HepG2 (cell line): ENCODE measurements around the gene RNF183. TPM values are rescaled to one million over a fixed set of nuclear protein-coding genes. Genes with fewer than 3 reads are reported as not detected.

Source experiments
- ATAC-seq: fragments of 200-7000 bp; cut with Tn5 transposase; 3 replicates; pipeline ENCODE4 v1.9.1; 2020; ENCODE audit warnings: mild to moderate bottlenecking, moderate library complexity
- BruUV-seq: library from RNA; stranded (reverse); fragments of 400-500 nt; replicated peaks from 2 replicates; lab custom pipeline; 2021; lab: Mats Ljungman, UMichigan
- CTCF ChIA-PET: fragments of 300-600 bp; formaldehyde crosslinking; extraction: SDS; loops from one replicate; lab custom pipeline; 2021; ENCODE audit warnings: low total read pairs, inconsistent platforms, low intra/inter-chr PET ratio; lab: Yijun Ruan, JAX
- POLR2A ChIA-PET: fragments of 350-600 bp; sonication (Branson Sonifier 250); formaldehyde crosslinking; loops from one replicate; lab custom pipeline; 2020; ENCODE audit warnings: antibody characterized with exemption, inconsistent platforms; lab: Yijun Ruan, JAX
- DNase-seq: peaks from one replicate; pipeline ENCODE4 v3.0.0-alpha.2; 2015; ENCODE audit warnings: low spot score
- FAIRE-seq: peaks from 3 replicates; lab custom pipeline; 2011; peaks lifted over from hg19 to GRCh38; lab: Jason Lieb, UNC
- H2AFZ ChIP-seq: one replicate; pipeline ENCODE4 v1.6.1; 2011; ENCODE audit warnings: low read length, inconsistent platforms
- H3K27ac ChIP-seq: fragments of 300-600 bp; 3 replicates; pipeline ENCODE4 v1.8.0; 2011; ENCODE audit warnings: mixed run types, mild to moderate bottlenecking, mixed read lengths, low read length, inconsistent platforms; ENCODE audit not compliant: insufficient read depth; ENCODE audit errors: extremely low read length
- H3K27me3 ChIP-seq, 2 experiments: fragments of 200-600 bp in 1 of 2; 2 replicates in 1 of 2; 3 replicates in 1 of 2; pipeline versions ENCODE4 v1.6.0 to v1.8.0; 2011; ENCODE audit warnings: low read length in 2 of 2, mild to moderate bottlenecking in 2 of 2, moderate library complexity in 2 of 2, inconsistent platforms in 1 of 2; ENCODE audit not compliant: insufficient read depth in 2 of 2, control insufficient read depth in 1 of 2
- H3K36me3 ChIP-seq, 2 experiments: fragments of 200-600 bp in 1 of 2; replicated peaks in 1 of 2; 2 replicates in 1 of 2; 3 replicates in 1 of 2; pipeline versions ENCODE4 v1.5.1 to v1.8.0; 2011; ENCODE audit warnings: low read length in 2 of 2, inconsistent platforms in 1 of 2; ENCODE audit not compliant: insufficient read depth in 2 of 2, control insufficient read depth in 1 of 2
- H3K4me1 ChIP-seq: 2 replicates; pipeline ENCODE4 v1.5.1; 2012; ENCODE audit warnings: low read length, inconsistent platforms; ENCODE audit not compliant: insufficient read depth
- H3K4me2 ChIP-seq: 2 replicates; pipeline ENCODE4 v1.6.0; 2011; ENCODE audit warnings: low read depth, low read length, inconsistent platforms
- H3K4me3 ChIP-seq, 3 experiments: fragments of 200-600 bp in 1 of 3; sonication (generic), shearing (Covaris generic) in 1 of 3; replicated peaks in 1 of 3; 2 replicates each; pipeline ENCODE4 v1.5.1; 2011 to 2016; ENCODE audit warnings: low read length in 3 of 3, inconsistent platforms in 2 of 3, low read depth in 2 of 3, mild to moderate bottlenecking in 2 of 3, control low read depth in 1 of 3, mixed read lengths in 1 of 3; ENCODE audit not compliant: insufficient read depth in 1 of 3
- H3K79me2 ChIP-seq: one replicate; pipeline ENCODE4 v1.6.1; 2011; ENCODE audit warnings: low read length, inconsistent platforms; ENCODE audit not compliant: insufficient read depth
- H3K9ac ChIP-seq: 2 replicates; pipeline ENCODE4 v1.6.0; 2011; ENCODE audit warnings: mild to moderate bottlenecking, low read depth, low read length, inconsistent platforms; ENCODE audit not compliant: insufficient read depth
- H3K9me3 ChIP-seq: 2 replicates; pipeline ENCODE4 v1.5.1; 2012; ENCODE audit warnings: mild to moderate bottlenecking, low read length
- H4K20me1 ChIP-seq: 2 replicates; pipeline ENCODE4 v1.6.0; 2011; ENCODE audit warnings: inconsistent platforms, mild to moderate bottlenecking, low read length, moderate library complexity; ENCODE audit not compliant: insufficient read depth
- AGO1 ChIP-seq: fragments of 200-400 bp; formaldehyde crosslinking; IDR thresholded peaks from 2 replicates; pipeline ENCODE4 v1.6.1; 2017; ENCODE audit warnings: mild to moderate bottlenecking, low read depth, low read length, moderate library complexity; ENCODE audit not compliant: poor library complexity, severe bottlenecking
- ETV5 ChIP-seq: IDR thresholded peaks from 2 replicates; pipeline ENCODE4 v1.6.1; 2018; ENCODE audit warnings: missing biosample characterization, missing genetic modification reagents, inconsistent platforms, borderline replicate concordance
- FOXK1 ChIP-seq: sonication (generic); formaldehyde crosslinking; IDR thresholded peaks from 2 replicates; pipeline ENCODE4 v1.4.0; 2020; ENCODE audit warnings: low read depth, missing genetic modification reagents, borderline replicate concordance
- KLF16 ChIP-seq, 2 experiments: sonication (generic) in 1 of 2; formaldehyde crosslinking in 1 of 2; IDR thresholded peaks; 2 replicates each; pipeline versions ENCODE4 v1.6.1 to v1.8.0; 2016 to 2023; ENCODE audit warnings: missing genetic modification reagents in 2 of 2, missing compliant biosample characterization in 1 of 2
- MEIS2 ChIP-seq: sonication (generic); formaldehyde crosslinking; IDR thresholded peaks from 2 replicates; pipeline ENCODE4 v1.9.0; 2021; ENCODE audit warnings: mild to moderate bottlenecking, missing genetic modification reagents
- NRL ChIP-seq: sonication (generic); formaldehyde crosslinking; IDR thresholded peaks from 2 replicates; pipeline ENCODE4 v1.5.0; 2020; ENCODE audit warnings: missing genetic modification reagents, mild to moderate bottlenecking, moderate library complexity, borderline replicate concordance
- RXRA ChIP-seq: sonication (generic); formaldehyde crosslinking; IDR thresholded peaks from 2 replicates; pipeline ENCODE4 v1.5.1; 2020; ENCODE audit warnings: missing genetic modification reagents
- WIZ ChIP-seq: sonication (generic); formaldehyde crosslinking; IDR thresholded peaks from 2 replicates; pipeline ENCODE4 v1.5.1; 2020; ENCODE audit warnings: mild to moderate bottlenecking, missing genetic modification reagents
- ZNF260 ChIP-seq: sonication (generic); formaldehyde crosslinking; IDR thresholded peaks from 2 replicates; pipeline ENCODE4 v1.4.0; 2020; ENCODE audit warnings: missing genetic modification reagents, low read depth, mild to moderate bottlenecking, borderline replicate concordance
- ZNF768 ChIP-seq: sonication (generic); formaldehyde crosslinking; IDR thresholded peaks from 2 replicates; pipeline ENCODE4 v1.4.0; 2020; ENCODE audit warnings: missing genetic modification reagents
- ZSCAN30 ChIP-seq: sonication (generic); formaldehyde crosslinking; IDR thresholded peaks from 2 replicates; pipeline ENCODE4 v1.5.0; 2020; ENCODE audit warnings: mild to moderate bottlenecking, missing genetic modification reagents
- WGBS: methylation state at CpG from one replicate; pipeline ENCODE4 v1.1.6; 2017; ENCODE audit warnings: low lambda C conversion rate; 5-methylcytosine and 5-hydroxymethylcytosine counted together
- in situ Hi-C: cut with HindIII; loops from 2 replicates; pipeline ENCODE4 v1.10.0; 2017; ENCODE audit warnings: low pct_unique_long_range_greater_than_20kb; ENCODE audit not compliant: extremely low pct_ligation_motif_present
- intact Hi-C: fragments of 100-400 bp; cut with micrococcal nuclease; formaldehyde crosslinking; loops from one replicate; pipeline ENCODE4 v1.10.0; 2022; ENCODE audit not compliant: unreplicated experiment
- polyA plus RNA-seq, 8 experiments: library from polyadenylated mRNA; depleted of rRNA in 3 of 8; stranded (reverse) in 7 of 8; unstranded in 1 of 8; fragments of >200 nt; fragmentation: Illumina TruSeq in 4 of 8; extraction: Trizol in 4 of 8; gene quantifications; 2 replicates each; pipeline versions ENCODE4 v1.2.1 to v1.2.3, GENCODE V29; 2011 to 2016; ENCODE audit warnings: low read depth in 4 of 8, missing spikeins in 1 of 8, mixed read lengths in 1 of 8; ENCODE audit not compliant: insufficient read depth in 1 of 8
- total RNA-seq, 5 experiments: library from RNA; depleted of rRNA; stranded (reverse); fragments of >200 nt; fragmentation: Illumina TruSeq; extraction: Trizol; gene quantifications; 2 replicates each; pipeline ENCODE4 v1.2.3, GENCODE V29; 2016; ENCODE audit warnings: low read depth in 1 of 5
- TF ChIP-seq, protein P1 (sequence below): sonication (generic); formaldehyde crosslinking; IDR thresholded peaks from 2 replicates; pipeline ENCODE4 v1.4.0; 2020; ENCODE audit warnings: missing genetic modification reagents, mild to moderate bottlenecking, borderline replicate concordance
- TF ChIP-seq, protein P2 (sequence below): sonication (generic); formaldehyde crosslinking; IDR thresholded peaks from 2 replicates; pipeline ENCODE4 v1.4.0; 2020; ENCODE audit warnings: missing genetic modification reagents
- TF ChIP-seq, protein P3 (sequence below): sonication (generic); formaldehyde crosslinking; IDR thresholded peaks from 2 replicates; pipeline ENCODE4 v1.8.0; 2022; ENCODE audit warnings: low read depth, missing genetic modification reagents

RNF183 gene
- total and polyA plus RNA-seq, 2 of the 13 experiments (the other 11 are each of a cell fraction or from before 2014, with no cell fraction given), result 0.13 to 6.5 TPM

DNA sequence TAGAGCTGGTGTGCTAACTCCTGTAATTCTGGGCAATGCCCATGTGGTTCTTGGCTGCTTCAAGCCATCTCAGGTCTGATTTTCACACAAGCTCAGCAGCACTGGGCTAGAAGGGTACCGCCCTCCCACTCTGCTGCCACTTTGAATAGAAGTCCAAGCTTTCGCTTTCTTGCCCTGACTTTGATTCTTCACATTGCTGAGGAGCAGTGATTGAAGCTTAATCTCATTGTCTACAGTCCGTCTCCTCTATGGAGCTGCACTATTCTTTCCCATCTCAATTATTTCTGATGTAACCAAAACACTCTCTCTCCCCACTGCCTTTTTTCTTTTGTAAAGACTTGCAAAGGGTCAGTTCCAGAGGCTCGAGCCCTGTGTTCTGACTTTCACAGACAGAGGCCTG lies 12.9 kb upstream of the RNF183 start:
- H2AFZ ChIP-seq, result no peak overlapping the region
- H3K4me1 ChIP-seq, result no peaks in the 10 kb centered on the region
- in situ Hi-C loops (no loop called here), intact Hi-C loops (loop anchor here (10.0 kb wide), 1 partner anchor 1951 kb away; no protein-coding TSS in a partner anchor)
- H3K27me3 ChIP-seq, result 0 out of 5 replicates have a peak, but pooled peaks cover 0 to 1% of the 10 kb centered on the region in 2 experiments
- H3K79me2 ChIP-seq, result no peaks in the 10 kb centered on the region
- H4K20me1 ChIP-seq, result no peaks in the 10 kb centered on the region
- H3K36me3 ChIP-seq, result no peaks in the 10 kb centered on the region
- ATAC-seq (no peak), DNase-seq (no peak), FAIRE-seq (no peak)
- TF ChIP-seq AGO1, result no peak
- TF ChIP-seq, protein P1, sequence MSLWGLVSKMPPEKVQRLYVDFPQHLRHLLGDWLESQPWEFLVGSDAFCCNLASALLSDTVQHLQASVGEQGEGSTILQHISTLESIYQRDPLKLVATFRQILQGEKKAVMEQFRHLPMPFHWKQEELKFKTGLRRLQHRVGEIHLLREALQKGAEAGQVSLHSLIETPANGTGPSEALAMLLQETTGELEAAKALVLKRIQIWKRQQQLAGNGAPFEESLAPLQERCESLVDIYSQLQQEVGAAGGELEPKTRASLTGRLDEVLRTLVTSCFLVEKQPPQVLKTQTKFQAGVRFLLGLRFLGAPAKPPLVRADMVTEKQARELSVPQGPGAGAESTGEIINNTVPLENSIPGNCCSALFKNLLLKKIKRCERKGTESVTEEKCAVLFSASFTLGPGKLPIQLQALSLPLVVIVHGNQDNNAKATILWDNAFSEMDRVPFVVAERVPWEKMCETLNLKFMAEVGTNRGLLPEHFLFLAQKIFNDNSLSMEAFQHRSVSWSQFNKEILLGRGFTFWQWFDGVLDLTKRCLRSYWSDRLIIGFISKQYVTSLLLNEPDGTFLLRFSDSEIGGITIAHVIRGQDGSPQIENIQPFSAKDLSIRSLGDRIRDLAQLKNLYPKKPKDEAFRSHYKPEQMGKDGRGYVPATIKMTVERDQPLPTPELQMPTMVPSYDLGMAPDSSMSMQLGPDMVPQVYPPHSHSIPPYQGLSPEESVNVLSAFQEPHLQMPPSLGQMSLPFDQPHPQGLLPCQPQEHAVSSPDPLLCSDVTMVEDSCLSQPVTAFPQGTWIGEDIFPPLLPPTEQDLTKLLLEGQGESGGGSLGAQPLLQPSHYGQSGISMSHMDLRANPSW (CRISPR knock-in tag), result no peak
- ChIA-PET CTCF (no interaction called here), POLR2A (interaction anchor here (1.0 kb wide), 1 partner anchor 95 kb away, joined by 3 read pairs; the partner anchor contains the start of genes C9orf43 and POLE3)
- no TSS peak for BruUV-seq
- H3K9ac ChIP-seq, result no peak overlapping the region
- H3K4me2 ChIP-seq, result no peak overlapping the region
- H3K9me3 ChIP-seq, result no peaks in the 10 kb centered on the region
- WGBS, result 73% methylated on average over 4 of the region's 4 CpGs
- no peak overlapping the region for H3K4me3 ChIP-seq
- no peak overlapping the region for H3K27ac ChIP-seq

DNA sequence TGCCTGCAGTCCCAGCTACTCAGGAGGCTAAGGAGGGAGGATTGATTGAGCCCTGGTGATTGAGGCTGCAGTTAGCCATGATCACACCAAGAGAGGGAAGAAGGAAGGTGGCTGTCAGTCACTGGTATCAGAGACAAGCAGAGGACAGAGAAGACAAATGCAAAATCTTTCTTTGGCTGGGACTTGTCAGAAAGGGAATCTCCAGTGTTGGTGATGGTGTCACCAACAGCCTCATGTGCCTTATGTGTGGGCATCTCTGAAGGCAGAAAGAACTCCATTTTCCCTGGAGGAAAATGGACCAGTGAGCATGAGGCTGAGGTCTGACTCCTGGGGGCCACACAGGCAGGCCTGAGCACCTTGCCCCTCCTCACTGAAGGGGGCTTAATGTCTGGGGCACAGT lies 12.1 kb upstream of the RNF183 start:
- DNase-seq (no peak), FAIRE-seq (no peak), ATAC-seq (no peak)
- ChIA-PET POLR2A (interaction anchor here (1.0 kb wide), 1 partner anchor 96 kb away, joined by 3 read pairs; the partner anchor contains the start of genes C9orf43 and POLE3), CTCF (no interaction called here)
- H3K27ac ChIP-seq, result no peak overlapping the region
- intact Hi-C loops (loop anchor here (10.0 kb wide), 1 partner anchor 1950 kb away; no protein-coding TSS in a partner anchor), in situ Hi-C loops (no loop called here)
- no peak overlapping the region for H3K4me2 ChIP-seq
- no peaks in the 10 kb centered on the region for H3K79me2 ChIP-seq
- H3K9me3 ChIP-seq, result no peaks in the 10 kb centered on the region
- H3K36me3 ChIP-seq, result no peaks in the 10 kb centered on the region
- no peak overlapping the region for H2AFZ ChIP-seq
- H3K4me3 ChIP-seq, result no peak overlapping the region
- H4K20me1 ChIP-seq, result no peaks in the 10 kb centered on the region
- H3K9ac ChIP-seq, result no peak overlapping the region
- H3K27me3 ChIP-seq, result 0 out of 5 replicates have a peak, but pooled peaks cover 0 to 1% of the 10 kb centered on the region in 2 experiments
- BruUV-seq, result no TSS peak
- H3K4me1 ChIP-seq, result peaks cover 8% of the 10 kb centered on the region
- TF ChIP-seq NRL, result no peak
- TF ChIP-seq, protein P2, sequence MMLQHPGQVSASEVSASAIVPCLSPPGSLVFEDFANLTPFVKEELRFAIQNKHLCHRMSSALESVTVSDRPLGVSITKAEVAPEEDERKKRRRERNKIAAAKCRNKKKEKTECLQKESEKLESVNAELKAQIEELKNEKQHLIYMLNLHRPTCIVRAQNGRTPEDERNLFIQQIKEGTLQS (CRISPR knock-in tag), result no peak
- no peak for TF ChIP-seq ETV5 (CRISPR knock-in tag)
- no peak for TF ChIP-seq FOXK1 (CRISPR knock-in tag)
- TF ChIP-seq ZNF768 (CRISPR knock-in tag), result no peak
- TF ChIP-seq WIZ (CRISPR knock-in tag), result no peak
- TF ChIP-seq, protein P3, sequence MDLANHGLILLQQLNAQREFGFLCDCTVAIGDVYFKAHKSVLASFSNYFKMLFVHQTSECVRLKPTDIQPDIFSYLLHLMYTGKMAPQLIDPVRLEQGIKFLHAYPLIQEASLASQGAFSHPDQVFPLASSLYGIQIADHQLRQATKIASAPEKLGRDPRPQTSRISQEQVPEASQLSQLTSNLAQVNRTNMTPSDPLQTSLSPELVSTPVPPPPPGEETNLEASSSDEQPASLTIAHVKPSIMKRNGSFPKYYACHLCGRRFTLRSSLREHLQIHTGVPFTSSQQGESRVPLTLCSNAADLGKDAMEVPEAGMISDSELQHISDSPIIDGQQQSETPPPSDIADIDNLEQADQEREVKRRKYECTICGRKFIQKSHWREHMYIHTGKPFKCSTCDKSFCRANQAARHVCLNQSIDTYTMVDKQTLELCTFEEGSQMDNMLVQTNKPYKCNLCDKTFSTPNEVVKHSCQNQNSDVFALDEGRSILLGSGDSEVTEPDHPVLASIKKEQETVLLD (CRISPR knock-in tag), result no peak
- no peak for TF ChIP-seq RXRA (CRISPR knock-in tag)
- no peak for TF ChIP-seq KLF16 (CRISPR knock-in tag; IDR thresholded peaks at IDR 0.05)
- no peak for TF ChIP-seq ZNF260 (CRISPR knock-in tag)
- no peak for TF ChIP-seq MEIS2 (CRISPR knock-in tag)
- TF ChIP-seq ZSCAN30 (CRISPR knock-in tag), result no peak
